ENCODE data around the gene SLC29A2.

DNA sequence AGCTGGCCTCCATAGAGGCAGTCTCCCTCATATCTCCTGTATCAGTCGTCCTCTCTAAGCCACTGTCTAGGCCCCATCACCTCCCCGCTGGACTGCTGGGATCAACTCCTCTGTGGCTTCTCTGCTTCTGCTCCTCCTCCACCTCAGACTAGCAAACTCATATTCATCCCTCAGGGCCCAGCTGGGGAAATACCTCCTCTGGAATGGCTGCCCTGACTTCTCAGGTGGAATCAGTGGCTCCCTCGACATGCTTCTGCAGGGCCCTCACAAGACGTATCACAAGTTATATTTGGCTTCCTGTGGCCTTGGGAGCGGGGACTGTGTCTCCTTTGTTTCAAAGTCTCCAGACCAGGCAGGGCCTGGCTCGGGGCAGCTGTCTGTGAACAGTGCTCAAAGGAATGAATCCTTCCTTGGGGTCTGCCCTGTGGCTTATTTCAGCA is 10.0 kb downstream of the SLC29A2 start:
- TF ChIP-seq CTCF (IDR thresholded peaks at IDR 0.05) (no peak), ELF1 (IDR thresholded peaks at IDR 0.05) (no peak), GABPA (IDR thresholded peaks at IDR 0.05; ENCODE audit: low read depth) (no peak), RCOR1 (IDR thresholded peaks at IDR 0.05; ENCODE audit: low read length) (no peak), FOXM1 (IDR thresholded peaks at IDR 0.05; ENCODE audit: low read depth) (no peak), SIN3A (IDR thresholded peaks at IDR 0.05; ENCODE audit: borderline replicate concordance, low read depth, low read length) (no peak), NFIC (IDR thresholded peaks at IDR 0.05; ENCODE audit: borderline replicate concordance) (no peak), EZH2phosphoT487 (IDR thresholded peaks at IDR 0.05; ENCODE audit: borderline replicate concordance, low read depth) (no peak)

Data from SK-N-SH (cell line).